Upper lobe of right lung (tissue), 1 donor: ENCODE measurements around the gene OSBPL10. TPM values are rescaled to one million over a fixed set of nuclear protein-coding genes. Genes with fewer than 3 reads are reported as not detected.

Experiments
- ATAC-seq: fragments of 200-7000 bp; cut with Tn5 transposase; one replicate; pipeline ENCODE4 v1.9.1; 2020; ENCODE audit warnings: mild to moderate bottlenecking, moderate library complexity
- DNase-seq: peaks from one replicate; pipeline ENCODE4 v3.0.0-alpha.2; 2020
- H3K27ac ChIP-seq: fragments of 200-600 bp; one replicate; pipeline ENCODE4 v1.8.0; 2022
- H3K27me3 ChIP-seq: fragments of 200-600 bp; one replicate; pipeline ENCODE4 v1.8.0; 2022; ENCODE audit warnings: mild to moderate bottlenecking
- H3K36me3 ChIP-seq: fragments of 200-600 bp; one replicate; pipeline ENCODE4 v1.8.0; 2022
- H3K4me1 ChIP-seq: fragments of 200-600 bp; one replicate; pipeline ENCODE4 v1.8.0; 2022
- H3K4me3 ChIP-seq: fragments of 200-600 bp; one replicate; pipeline ENCODE4 v1.8.0; 2022; ENCODE audit warnings: mild to moderate bottlenecking
- H3K9me3 ChIP-seq: fragments of 200-600 bp; one replicate; pipeline ENCODE4 v1.8.0; 2022
- CTCF ChIP-seq: fragments of 200-600 bp; IDR thresholded peaks from one replicate; pipeline ENCODE4 v1.8.0; 2022; ENCODE audit warnings: antibody characterized with exemption
- intact Hi-C: fragments of 100-400 bp; cut with DNase I; formaldehyde crosslinking; loops from one replicate; pipeline ENCODE4 v1.11.0; 2022
- total RNA-seq: library from RNA; stranded (reverse); fragmentation: NEBNext Ultra II Directional; extraction: Animal tissue kit (Norgen Biotek cat#: 25700); gene quantifications from one replicate; pipeline ENCODE4 v1.2.1, GENCODE V29; 2021
- donor health status: DM: no; HTN: yes; CAD: no; lungs with severe emphysema.

Gene OSBPL10
- total RNA-seq, 1 donor from 2014 or later, result 30.8 TPM

DNA sequence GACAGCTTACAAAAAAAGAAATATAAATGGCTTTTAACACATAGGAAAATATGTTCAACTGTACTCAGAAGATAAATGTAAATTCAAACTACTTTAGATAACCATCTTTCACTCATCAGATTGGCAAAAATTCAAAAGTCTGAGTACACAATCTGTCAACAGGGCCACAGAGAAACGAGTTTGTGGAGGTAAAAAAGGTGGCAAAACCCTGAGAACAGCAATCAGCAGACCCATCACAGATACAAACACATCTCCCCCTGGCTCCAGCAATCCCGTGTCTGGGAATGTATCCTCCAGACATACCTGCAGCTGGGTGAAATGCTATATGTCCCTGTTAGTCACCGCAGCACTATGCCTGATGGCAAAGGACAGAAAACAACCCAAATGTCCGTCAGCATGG lies 149.5 kb downstream of the OSBPL10 start:
- TF ChIP-seq CTCF, result no peak
- DNase-seq (no peak), ATAC-seq (no peak)
- Histone ChIP-seq H3K27me3 (no peaks in the 10 kb centered on the region), H3K4me3 (no peak overlapping the region), H3K9me3 (no peaks in the 10 kb centered on the region), H3K4me1 (peaks cover 5% of the 10 kb centered on the region), H3K36me3 (no peaks in the 10 kb centered on the region), H3K27ac (no peak overlapping the region)
- intact Hi-C loops, result no loop called here

DNA sequence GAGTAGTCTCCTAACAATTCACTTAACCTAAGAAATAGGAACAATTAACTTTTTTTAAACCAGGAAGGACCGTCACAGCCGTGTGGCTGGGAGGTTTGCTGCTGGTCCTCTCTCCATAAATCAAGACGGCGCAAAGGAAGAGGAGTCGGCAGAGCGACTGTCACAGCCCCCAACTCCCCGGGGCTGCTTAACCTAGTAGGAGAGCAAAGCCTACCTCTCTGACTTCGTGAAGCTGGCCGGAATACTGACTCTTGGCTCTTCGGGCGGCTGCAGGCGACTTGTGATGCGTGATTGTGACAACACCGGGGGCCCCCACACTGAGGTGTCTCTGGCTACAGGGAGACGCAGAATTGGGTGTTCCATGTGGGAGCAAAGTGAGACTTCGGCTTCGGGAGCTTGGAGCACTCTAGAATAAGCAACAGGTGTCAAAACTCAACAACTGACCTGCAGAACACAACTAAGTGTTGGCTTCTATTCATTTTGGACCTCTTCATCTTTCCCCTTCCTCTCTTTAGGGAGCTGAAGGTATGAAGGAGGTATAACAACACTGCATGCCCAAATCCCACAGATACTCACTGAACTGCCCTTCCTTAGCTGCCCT lies 151.1 kb downstream of the OSBPL10 start:
- DNase-seq (no peak), ATAC-seq (no peak)
- H3K27ac ChIP-seq, result no peak overlapping the region
- intact Hi-C loops, result no loop called here
- no peaks in the 10 kb centered on the region for H3K4me1 ChIP-seq
- no peak overlapping the region for H3K4me3 ChIP-seq
- H3K36me3 ChIP-seq, result no peaks in the 10 kb centered on the region
- no peaks in the 10 kb centered on the region for H3K27me3 ChIP-seq
- no peaks in the 10 kb centered on the region for H3K9me3 ChIP-seq
- no peak for TF ChIP-seq CTCF

DNA sequence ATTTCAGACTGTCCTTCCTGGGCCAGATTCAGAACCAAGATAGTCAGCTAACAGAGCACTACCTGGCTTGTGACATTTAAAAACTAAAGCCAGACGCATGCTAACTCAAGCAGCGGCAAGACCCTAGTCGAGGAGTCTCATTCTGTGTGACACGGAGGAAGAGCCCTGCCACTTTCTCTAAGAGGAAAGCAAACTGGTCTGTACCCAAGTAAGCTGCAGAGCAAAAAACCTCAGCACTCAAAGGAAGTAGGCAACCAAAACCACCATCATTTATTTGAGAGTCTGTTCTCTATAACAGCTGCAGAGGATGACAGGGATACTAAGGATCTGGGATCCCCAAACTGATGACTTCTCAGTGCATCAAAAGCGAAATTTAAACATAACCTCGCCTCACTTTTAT lies 152.1 kb downstream of the OSBPL10 start:
- H3K9me3 ChIP-seq, result no peaks in the 10 kb centered on the region

GRCh38 chr3:31828007-31828406 lies 153.1 kb downstream of the OSBPL10 start:
- TF ChIP-seq CTCF, result no peak
- ATAC-seq, result no peak
- intact Hi-C loops, result no loop called here
- Histone ChIP-seq H3K27me3 (no peaks in the 10 kb centered on the region), H3K36me3 (no peaks in the 10 kb centered on the region), H3K9me3 (no peaks in the 10 kb centered on the region), H3K27ac (no peak overlapping the region), H3K4me1 (no peaks in the 10 kb centered on the region), H3K4me3 (no peak overlapping the region)
- no peak for DNase-seq

More for the DNA sequence above, 152.1 kb downstream of the OSBPL10 start:
- DNase-seq (no peak), ATAC-seq (no peak)
- no peak overlapping the region for H3K4me3 ChIP-seq
- intact Hi-C loops, result no loop called here
- H3K36me3 ChIP-seq, result no peaks in the 10 kb centered on the region
- no peaks in the 10 kb centered on the region for H3K27me3 ChIP-seq
- TF ChIP-seq CTCF, result no peak
- H3K27ac ChIP-seq, result no peak overlapping the region
- H3K4me1 ChIP-seq, result no peaks in the 10 kb centered on the region

DNA sequence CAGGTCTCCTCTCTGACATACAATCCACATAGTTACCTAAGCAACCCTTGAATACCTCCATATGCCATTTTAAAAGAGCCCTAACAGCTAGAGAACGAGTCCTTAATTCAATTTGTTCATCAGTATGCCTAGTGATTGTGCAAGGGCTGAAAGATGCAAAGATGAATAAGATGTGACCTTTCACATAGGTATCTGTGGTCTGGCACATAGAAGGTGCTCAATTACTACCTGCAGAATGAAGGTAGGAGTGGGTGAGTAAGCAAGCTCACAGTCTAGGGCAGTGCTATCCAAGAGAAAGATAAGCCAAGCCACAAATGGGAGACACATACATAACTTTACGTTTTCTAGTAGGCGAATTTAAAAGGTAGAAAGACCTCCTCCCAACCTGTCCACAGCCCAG lies 157.9 kb downstream of the OSBPL10 start:
- no peak for TF ChIP-seq CTCF
- Histone ChIP-seq H3K9me3 (no peaks in the 10 kb centered on the region), H3K27ac (no peak overlapping the region), H3K27me3 (no peaks in the 10 kb centered on the region), H3K4me1 (no peaks in the 10 kb centered on the region), H3K36me3 (no peaks in the 10 kb centered on the region), H3K4me3 (no peak overlapping the region)
- DNase-seq (no peak), ATAC-seq (no peak)
- intact Hi-C loops, result no loop called here

GRCh38 chr3:31821118-31821517 lies 159.9 kb downstream of the OSBPL10 start:
- no peak for TF ChIP-seq CTCF
- no peak overlapping the region for H3K4me3 ChIP-seq
- no peaks in the 10 kb centered on the region for H3K27me3 ChIP-seq
- intact Hi-C loops, result no loop called here
- ATAC-seq, result no peak
- DNase-seq, result no peak
- H3K36me3 ChIP-seq, result no peaks in the 10 kb centered on the region
- H3K4me1 ChIP-seq, result no peaks in the 10 kb centered on the region
- no peak overlapping the region for H3K27ac ChIP-seq
- no peaks in the 10 kb centered on the region for H3K9me3 ChIP-seq
